ENCODE data around the gene HS6ST1.
"Not testable (repeated sequence)": the region's sequence is repeated elsewhere in the genome, so short reads cannot be mapped to it uniquely, and the experiment has no call there.

Gene HS6ST1

DNA sequence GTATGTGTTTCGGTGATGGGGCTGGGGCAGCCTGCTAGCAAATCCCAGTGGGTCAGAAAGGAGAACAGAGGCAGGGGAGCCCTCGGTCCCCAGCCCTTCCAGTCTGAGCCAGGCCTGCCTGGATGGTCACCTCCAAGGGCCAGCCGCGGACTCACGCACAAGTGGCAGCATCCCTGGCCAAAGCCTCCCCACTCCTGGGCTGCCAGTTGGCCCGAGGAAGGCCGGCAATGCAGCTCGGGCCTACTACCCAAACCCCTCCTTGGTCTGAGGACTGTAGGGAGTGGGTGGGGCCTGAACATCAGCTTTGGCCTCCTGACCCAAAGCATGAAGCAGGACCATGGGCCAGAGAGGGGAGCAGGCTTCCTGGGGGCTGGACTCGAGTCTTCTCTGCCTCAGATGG, 51.5 kb downstream of the HS6ST1 start:
- DNase-seq (ENCODE audit: low read depth), result not testable (repeated sequence)

DNA sequence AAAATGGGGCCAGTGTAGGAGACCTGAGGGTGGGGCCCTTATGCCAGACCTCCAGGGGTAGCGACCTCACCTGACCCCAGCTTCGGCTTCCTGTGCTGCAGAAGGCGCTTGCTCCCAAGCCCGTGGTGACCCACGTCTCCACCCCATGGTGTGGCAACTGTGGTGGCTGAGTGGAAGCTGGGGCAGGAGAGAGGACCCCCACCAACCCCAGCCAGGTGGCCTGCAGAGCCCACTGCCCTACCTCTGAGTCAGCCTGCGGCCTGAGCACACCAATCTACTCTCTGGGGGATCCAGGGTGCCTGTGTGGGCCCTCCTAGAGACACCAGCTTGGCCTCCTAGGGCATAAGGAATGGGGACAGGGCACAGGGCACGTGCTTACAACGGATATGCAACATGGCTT, 52.2 kb downstream of the HS6ST1 start:
- DNase-seq (ENCODE audit: low read depth), result not testable (repeated sequence)

DNA sequence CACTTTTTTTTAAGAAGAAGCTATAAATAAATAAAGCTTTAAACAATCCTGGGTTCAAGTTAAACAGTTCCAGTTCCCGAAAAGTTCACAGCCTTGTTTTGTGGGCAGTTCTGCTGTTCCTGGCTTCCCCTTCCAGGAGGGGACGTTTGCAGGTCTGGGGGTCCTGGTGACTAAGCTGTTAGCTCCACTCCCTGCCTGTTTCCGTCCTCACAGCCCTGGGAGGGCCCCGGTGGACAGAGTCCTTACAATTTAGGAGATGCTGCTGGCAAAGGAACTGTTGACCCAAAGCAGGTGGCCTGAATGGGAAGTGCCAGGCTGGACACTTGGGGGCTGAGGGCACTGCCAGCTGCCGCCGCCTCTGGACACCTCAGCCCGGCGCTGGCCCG, 53.1 kb downstream of the HS6ST1 start:
- DNase-seq (ENCODE audit: low read depth), result not testable (repeated sequence)

DNA sequence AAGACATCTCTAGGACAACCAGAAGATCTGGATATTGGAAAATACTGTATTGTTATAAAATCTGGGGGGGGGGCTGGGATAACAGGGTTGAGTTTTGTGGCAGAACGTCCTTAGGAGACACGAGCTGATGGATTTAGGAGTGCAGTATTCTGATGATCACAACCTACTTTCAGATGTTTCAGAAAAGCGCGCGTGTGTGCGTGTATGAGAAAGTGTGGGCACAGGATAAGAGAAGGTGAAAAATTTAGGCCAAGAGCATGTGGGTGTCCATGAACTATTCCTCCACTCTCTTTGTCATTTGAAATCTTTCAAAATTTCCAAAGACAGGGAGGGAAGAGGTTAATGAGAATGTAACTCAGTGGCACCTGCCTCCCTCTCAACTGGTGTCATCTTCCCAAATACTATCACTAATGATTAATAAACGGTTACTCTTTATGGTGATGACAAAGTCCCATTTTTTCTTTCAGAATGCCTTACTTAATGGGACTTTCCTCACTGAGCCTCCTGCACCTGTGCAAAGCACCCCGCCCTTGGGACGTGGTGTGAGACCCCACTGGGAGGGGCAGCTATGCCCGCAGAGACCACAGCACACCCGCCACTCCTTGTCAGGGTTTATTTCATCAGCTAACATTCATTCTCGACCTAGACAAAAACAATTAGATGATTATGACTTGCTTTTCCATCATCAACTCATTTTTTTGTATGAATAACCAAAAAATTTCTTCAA, 53.6 kb downstream of the HS6ST1 start:
- DNase-seq (ENCODE audit: low read depth), result no peak

DNA sequence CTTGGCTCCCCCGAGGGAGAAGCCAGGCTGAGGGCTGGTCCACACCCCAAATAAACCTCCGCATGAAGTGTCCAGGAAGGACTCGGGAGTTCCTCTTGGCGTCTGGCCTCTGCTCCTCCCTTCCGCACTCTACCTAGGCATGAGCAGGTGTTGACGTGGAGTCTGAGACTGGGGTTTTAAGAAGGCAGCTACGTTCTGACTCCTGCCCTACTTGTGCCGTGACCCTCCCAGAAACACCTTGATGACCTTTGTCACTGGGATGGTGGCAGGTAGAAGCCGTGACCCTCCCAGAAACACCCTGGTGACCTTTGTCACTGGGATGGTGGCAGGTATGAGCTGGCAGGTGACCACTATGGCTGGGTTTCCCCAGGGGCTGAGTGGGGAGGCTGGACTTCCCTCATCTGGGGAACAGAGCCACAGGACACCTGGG, 54.8 kb downstream of the HS6ST1 start:
- DNase-seq (ENCODE audit: low read depth), result no peak

DNA sequence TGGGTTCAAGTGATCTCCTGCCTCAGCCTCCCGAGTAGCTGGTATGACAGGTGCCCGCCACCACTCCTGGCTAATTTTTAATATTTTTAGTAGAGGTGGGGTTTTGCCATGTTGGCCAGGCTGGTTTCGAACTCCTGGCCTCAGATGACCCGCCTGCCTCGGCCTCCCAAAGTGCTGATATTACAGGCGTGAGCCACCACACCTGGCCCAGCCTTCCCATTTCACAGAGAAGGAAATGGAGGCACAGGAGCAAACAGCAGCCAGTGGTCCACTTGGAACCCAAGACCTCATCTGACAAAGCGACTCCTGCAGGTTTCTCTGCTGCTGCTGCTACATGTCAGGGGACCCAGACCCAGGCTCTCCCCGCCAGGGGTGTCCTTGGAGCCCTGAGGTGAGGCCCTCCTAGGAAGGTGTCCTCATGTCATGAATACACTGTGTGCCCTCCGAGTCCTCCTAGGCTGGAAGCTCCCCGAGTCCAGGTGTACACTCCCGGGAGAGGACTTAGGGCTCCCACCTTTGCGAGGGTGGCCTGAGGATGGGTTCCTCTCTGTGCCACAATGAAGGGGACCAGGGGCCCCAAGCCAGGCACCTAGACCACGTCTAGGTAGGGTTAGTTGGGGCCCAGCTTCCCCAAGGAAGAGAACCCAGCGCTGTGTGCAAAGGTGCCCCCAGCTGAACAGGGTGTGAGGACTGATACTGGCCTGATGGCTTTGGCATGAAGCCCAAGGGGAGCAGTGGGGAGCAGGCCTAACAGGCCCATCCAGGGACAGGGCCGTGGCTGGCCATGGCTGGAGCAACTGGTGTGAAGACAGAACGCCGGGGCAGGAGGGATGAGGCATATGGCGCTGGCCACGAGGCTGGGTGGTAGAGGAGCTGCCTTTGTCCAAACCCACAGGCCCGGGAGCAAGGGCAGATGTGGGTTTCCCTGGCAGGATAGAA, 56.1 kb downstream of the HS6ST1 start:
- DNase-seq (ENCODE audit: low read depth), result no peak

DNA sequence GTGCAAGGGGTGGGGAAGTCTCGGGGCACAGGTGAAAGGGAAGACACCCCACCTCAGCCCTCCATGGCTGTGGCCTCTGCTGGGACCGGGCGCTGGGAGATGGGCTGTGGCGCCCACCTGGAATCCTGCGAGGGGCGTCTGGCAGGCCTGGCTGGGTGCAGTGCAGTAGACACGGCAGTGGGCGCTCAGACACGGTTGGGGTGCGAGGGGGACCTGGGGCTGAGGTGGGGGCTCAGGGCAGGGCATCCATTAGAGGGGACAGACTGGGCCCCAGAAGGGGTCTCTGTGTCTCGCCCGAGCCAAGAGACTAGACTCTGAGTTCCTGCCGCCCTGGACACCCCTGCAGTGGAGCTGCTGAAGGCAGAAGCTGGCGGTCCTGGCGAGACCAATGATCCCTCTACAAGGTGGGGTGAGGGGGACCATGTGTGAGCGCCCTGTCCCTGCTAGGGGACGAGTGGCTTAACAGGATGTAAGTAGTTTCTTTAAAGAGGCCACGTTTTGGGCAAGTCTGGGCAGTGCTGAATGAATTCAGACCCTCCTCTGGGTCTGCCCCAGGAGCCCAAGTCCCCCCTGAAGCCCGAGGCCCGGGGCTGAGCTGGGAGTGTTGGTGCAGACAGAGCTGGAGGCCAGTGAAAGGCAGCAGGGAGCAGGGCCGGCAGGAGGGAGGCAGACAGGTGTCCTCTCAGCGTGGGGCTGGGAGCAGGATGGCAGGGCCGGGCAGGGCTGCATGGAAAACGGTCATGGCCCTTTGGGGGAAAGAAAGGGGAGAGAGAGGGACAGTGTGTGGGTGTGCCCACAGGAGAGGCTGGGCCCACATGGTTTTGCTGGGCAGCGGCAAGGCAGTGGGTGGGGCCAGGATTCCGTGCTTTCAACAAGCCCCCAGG, 57.2 kb downstream of the HS6ST1 start:
- DNase-seq (ENCODE audit: low read depth), result no peak

DNA sequence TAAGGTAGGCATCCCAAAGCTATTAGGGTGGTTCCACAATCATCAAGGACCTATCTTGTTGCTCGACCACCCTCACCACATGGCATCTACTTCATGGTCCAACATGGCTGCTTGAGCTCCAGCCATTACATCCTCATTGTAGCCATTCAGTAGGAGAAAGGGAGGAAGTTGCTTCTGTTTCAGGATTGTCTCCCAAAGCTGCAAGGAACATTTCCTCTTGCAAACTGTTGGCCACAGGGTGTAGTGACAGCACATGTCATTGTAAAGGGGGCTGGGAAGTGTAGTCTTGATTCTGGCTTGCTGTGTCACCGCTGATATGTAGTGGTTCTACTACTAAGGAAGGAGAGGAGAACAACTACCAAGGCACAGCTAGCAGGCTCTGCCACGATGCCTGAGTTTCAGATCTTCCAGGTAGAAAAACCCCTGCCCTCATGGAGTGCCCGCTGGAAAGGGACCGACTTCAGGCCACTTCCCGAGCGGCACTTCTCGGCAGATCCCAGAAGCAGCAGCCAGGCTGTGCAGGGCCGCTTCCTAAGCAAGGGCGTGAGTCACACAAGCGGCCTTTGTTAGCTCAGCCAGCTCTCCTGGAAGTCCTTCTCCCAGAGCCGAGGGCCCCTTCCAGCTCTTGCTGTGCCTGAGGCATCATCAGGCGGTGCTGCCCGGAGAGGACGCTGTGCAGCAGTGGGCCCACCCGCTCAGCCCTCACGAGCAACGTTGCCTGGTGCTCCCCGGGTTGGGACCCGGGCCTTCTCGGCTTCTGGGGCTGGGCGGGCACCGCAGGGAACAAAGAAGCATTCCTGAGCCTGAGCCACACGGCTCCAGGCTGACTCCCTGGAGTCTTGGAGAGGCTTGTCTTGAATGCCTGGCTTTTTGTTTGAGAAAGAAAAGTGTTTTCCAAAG, 58.2 kb downstream of the HS6ST1 start:
- no peak for DNase-seq (ENCODE audit: low read depth)

DNA sequence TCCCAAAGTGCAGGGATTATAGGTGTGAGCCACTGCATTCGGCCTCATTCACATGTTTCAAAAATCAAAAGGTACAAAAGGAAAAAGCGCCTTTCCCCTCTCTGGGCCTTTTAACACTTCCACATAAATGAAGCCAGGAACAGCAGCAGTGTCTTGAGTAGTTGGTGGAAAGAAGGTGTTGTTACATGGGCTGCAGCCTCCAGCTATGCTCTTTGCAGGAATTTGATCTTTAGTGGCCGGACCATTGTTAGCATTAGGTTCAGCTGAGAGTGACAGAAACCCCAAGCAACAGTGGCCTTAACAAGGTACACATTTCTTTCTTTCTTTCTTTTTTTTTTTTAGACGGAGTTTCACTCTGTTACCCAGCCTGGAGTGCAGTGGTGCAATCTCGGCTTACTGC, 59.1 kb downstream of the HS6ST1 start:
- DNase-seq (ENCODE audit: low read depth), result no peak

DNA sequence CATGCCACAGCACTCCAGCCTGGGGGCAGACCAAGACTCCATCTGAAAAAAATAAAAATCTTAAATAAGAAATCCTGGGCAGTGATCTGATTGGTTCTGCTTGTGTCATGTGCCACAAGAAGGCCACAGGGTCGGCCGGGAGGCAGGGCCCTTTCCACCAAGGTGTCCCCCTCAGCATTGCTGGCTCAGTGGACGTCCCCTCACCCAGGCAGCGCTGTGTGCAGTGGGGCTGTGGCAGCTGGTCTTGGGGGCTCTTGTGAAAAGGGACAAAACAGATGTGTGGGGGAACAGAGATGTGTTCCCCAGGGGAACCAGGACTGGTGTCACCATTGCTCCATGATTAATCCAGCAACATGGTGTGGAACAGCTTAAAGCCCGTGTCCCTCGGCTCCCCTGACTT, 60.5 kb downstream of the HS6ST1 start:
- DNase-seq (ENCODE audit: low read depth), result no peak

DNA sequence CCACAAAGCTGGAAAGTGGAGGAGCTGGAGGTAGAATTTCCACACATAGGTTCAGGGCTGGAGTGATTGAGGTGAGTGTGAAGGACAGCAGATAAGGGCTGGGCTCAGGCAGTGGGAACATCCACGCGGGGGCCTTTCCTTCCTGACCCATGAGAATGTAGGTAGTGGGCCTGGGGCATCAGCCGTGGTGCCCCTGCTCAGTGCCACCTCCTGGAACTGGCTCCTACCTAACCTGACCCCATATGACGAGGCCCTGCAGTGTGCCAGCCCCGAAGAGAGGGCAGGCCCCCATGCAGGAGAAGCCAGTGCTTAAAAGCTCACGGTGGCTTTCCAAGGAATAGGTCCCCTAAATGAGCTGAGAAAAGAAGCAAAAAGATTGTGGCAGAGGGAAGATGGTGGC, 66.2 kb downstream of the HS6ST1 start:
- no peak for DNase-seq (ENCODE audit: low read depth)

DNA sequence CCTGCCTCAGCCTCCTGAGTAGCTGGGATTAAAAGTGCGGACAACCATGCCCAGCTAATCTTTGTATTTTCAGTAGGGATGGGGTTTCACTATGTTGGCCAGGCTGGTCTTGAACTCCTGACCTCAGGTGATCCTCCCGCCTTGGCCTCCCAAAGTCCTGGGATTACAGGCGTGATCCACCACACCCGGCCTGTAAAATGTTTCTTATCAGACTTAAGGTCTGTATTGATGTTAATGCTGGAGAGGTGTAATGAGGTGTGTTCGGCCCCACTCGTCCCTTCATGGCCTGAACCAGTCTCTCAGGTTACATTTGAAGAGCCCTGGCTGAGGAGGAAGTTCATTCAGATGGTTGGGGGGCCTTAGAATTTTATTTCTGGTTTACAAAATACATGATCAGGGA, 66.6 kb downstream of the HS6ST1 start:
- DNase-seq (ENCODE audit: low read depth), result not testable (repeated sequence)

DNA sequence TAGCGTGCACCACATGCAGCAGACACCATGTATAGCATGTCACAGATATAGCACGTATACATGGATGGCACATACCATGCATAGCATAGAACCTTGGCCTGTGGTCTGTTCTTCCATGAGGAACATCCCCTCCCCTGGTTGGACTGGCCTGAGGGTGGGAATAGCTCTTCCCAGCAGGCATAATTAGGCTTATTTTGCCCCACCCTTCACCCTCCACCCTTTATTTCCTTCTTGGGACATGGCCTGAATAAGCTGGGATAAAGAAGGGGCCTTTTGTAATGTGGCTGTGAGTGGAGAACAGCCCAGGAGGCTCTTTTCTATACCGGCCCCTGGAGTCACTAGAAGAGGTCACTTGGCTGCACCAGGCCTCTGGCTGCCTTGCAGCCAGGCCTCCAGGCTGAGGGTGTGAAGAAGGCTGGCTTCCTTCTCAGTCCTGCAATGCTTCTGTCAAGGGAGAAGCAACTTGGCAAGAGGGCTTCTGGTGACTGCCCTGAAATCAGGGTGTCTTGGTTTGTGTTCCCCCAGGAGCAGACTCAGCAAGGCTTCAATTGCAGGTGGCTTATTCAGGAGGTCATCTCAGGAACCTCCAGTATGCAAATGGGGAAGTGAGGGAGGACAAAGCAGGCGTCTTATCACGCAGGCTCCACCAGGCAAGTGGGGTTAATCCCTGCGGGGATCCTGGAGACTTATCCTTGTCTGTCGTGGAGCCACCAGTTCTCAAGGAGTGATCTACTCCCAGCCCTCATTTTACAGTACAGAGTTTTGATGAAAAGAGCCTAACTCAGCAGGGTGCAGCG, 68.2 kb downstream of the HS6ST1 start:
- no peak for DNase-seq (ENCODE audit: low read depth)

DNA sequence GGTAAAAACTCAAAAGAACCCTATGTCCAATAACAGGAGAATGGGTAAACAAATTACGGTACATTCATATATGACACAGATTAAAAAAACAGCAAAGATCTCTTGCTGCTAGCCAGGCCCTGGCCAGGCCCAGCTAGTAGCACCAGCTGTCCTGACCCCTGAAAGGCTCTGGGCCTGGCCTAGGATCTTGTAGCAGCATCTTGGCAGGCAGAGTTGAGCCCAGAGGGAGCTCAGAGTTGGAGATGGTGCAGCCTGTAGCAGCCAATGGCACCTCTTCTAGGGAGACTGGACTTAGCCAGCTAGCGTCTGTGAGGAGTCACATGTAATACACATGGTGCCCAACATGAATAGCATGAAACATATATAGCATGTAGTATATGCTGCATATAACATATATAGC, 69.1 kb downstream of the HS6ST1 start:
- DNase-seq (ENCODE audit: low read depth), result no peak

DNA sequence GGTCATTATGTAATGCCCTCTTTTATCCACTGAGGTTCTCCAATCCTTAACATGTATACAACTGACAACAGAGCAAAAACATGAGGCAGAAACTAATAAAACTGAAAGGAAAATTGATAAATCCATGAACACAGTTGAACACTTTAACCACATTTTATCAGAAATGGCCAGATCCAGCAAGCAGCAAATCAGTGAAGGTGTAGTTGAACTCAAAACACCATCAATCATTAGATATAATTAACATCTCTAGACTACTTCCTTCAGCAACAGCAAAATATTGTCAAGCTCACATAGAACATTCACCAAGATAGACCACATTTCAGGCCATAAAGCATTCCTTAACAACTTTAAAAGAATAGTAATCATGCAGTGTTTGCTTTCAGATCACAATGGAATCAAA, 72.9 kb downstream of the HS6ST1 start:
- DNase-seq (ENCODE audit: low read depth), result no peak

DNA sequence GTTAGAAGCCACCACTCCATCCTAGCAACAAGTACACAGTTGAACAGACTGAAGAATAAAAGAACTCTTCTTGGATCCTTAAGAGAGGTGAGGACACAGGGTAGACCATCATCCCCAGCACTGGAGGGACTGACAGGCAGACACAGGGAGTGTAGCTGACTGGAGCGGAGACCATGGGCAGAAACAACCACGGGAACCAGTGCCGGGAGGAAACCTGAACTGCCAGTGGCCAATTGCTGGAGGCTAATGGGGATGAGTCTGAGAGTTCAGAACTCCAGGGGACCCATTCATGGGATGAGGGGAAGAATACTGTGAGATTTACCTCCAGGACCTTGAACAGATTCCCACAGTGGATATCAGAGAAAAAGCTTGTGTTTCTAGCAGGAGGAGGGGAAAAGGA, 76.8 kb downstream of the HS6ST1 start:
- DNase-seq (ENCODE audit: low read depth), result no peak

DNA sequence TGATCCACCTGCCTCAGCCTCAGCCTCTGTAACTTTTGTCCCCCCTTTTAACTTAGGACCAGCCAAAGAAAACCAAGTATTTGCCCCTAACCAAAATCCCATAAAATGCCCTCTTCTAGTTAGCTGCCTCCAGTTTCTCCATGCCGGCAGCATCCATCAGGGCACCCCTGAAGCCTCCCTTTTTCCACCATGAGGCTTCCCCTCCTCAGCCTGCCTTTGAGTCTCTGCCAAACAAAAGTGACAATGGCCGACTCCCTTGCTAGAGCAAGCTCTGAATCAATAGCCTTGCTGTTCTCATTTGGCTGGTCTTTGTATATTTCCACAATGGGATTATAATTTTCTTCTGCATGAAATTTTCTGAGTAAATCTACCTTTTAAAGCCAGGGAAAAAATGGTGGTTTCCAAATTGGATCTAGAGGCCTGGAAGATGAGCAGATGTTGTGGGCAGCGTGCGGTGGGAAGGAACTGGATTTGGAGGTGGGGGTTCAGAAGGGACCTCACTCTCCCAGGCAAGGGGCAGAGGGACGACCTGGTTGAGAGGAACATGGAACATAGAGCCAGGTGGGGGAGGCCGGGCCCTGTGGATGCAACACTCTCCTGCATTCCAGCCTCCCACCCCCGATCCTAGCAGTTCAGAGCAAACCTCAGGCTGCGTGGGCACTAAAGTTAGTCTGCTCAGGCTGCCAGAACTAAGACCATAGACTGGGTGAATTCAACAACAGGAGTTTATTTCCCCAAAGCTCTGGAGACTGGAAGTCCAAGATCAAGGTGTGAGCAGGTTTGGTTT, 80.6 kb downstream of the HS6ST1 start:
- DNase-seq (ENCODE audit: low read depth), result no peak

DNA sequence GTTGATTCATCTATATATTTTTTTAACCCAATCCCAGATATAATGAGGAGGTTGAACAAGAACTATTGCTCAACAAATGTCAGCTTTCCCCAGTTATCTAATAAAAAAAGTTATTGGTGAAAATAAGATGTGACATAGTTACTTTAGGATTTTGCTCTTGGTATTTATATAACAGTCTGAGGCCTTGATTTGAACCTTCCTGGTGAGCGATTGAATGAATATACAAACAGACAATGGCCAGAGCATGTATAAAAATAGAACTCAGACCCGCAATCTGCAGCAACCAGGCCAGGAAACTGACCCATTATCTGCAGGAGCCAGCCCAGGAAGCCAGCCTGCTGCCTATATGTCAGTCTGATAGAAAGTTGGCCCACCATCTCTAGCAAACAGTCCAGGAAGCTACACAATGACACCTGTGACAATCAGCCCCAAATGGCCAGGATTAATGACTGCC, 81.6 kb downstream of the HS6ST1 start:
- no peak for DNase-seq (ENCODE audit: low read depth)

DNA sequence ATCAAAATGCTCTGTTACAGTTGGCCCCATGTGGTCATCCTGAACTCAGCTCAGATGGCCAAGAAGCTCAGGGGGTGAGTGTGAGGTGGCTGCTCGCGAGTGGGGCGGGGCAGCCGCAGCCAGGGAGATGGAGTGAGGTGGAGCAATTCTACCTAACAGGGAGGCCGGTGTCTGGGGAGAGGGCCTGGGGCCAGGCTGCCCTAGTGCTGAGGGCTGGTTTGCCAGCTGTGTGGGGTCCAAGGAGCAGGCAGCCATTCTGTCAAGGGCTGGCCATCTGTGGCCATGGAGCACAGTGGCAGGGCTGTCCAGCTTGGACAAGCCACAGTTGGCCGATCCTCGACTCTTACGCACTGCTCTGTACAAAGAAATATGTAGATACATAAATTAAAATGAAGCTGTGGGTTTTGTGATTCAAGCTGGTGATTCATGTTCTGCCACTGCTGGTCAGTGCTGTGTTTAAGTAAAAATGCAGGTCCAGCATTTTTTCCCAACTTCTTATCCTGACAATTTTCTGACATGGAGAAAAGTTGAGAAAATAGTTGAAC, 82.1 kb downstream of the HS6ST1 start:
- DNase-seq (ENCODE audit: low read depth), result no peak

Data from stimulated activated CD4-positive, alpha-beta T cell treated with anti-CD3 and anti-CD28 coated beads, Interleukin-2, amount 100 ng/mL, for 4 hours (primary cell).